ENCODE data around the gene SIDT2. TPM values are rescaled to one million over a fixed set of nuclear protein-coding genes. Genes with fewer than 3 reads are reported as not detected.
"Not testable (repeated sequence)": the region's sequence is repeated elsewhere in the genome, so short reads cannot be mapped to it uniquely, and the experiment has no call there.

SIDT2 gene
- polyA plus RNA-seq, 2 donors: 8.3 to 11.3 TPM

DNA sequence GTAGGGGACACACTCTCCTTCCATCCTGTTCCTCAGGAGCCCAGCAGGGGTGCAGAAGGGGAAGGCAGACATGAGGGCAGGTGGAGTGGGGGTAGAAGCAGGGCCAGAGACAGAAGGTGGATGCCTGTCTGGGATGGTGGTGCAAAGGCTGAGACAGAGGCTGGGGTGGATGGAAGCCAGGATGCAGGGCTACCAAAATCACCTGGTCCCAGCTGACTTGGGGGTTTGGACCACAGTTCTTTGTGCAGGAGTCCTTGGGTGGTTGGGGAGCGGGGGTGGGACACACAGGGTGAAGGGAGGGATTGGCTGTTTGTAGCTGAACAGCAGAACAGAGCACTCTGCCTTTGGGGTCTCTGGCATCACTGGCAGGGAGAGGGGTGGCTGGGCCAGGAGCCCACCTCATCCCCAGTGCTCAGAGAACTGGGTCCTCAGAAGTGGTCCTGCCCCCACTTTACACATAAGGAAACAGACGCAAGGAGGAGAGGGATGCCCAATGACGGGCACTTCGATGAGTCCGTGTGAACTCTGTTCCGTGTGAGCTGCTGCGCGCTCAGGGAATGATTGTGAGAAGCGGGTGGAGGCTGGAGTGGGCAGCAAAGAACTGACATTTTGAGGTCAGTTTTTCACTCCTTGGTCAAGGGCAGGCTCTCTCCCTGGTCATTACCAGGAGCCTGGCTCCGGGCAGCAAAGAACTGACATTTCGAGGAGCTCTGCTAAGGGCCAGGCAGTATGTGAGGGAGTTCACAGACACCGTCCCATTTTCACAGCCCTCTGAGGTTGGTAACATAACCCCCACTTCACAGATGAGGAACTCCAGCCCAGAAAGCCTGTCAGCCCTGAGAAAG is 22.5 kb downstream of the SIDT2 start:
- Histone ChIP-seq H3K4me3 (ENCODE audit: low read depth in 1 of 2, low read length in 2 of 2) (peak overlapping the region; percentile 44 to 49), H3K4me1 (ENCODE audit: control insufficient read depth in 2 of 2, insufficient read depth in 2 of 2, low read length in 1 of 2) (peaks cover 0 to 10% of the 10 kb centered on the region in 2 donors), H3K27me3 (ENCODE audit: control insufficient read depth in 1 of 2, insufficient read depth in 2 of 2, low read length in 2 of 2) (no peaks in the 10 kb centered on the region), H3K27ac (ENCODE audit: low read depth in 2 of 2, low read length in 1 of 2) (peak overlapping the region; percentile 61 to 86), H3K36me3 (ENCODE audit: control insufficient read depth in 2 of 2, insufficient read depth in 2 of 2, low read length in 1 of 2) (peaks cover 0 to 17% of the 10 kb centered on the region in 2 donors), H3K9me3 (ENCODE audit: control insufficient read depth in 2 of 2, insufficient read depth in 1 of 2, low read depth in 1 of 2, low read length in 1 of 2) (no peaks in the 10 kb centered on the region)
- WGBS, 2 donors: 69 to 83% methylated on average over 12 of the region's 12 CpGs

DNA sequence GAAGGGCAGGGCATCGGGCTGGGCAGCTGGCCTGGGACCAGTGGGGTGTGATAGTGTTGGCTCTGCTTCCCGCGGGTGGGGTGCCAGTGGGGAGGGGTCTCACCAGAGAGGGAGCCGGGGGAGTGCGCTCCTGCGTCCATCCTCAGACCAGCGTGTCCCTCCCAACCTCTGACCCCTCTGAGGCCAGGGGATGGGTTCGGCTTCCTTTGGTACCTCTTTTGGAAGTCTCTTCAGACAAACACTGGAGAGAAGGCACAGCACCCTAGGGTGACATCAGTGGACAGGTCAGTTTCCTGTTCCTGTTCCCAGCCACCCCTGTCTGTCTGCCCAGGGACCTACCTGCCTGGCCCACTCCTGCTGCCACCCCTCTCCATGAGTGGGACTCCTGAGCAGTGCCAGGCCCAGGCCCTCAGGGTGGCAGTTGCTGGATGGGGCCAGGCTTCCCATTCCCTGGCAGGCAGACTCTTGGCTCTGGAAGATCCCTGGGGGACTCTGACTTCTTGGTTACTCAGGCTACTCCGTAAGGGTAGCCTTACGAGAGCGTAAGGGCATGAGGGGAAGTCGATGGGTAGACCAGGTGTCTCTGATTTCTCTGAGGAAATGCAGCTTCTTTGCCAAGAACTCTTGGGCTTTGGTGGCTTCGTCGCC is 23.2 kb downstream of the SIDT2 start:
- Histone ChIP-seq H3K4me3 (ENCODE audit: low read depth in 1 of 2, low read length in 2 of 2) (peak overlapping the region; percentile 44 to 49), H3K27me3 (ENCODE audit: control insufficient read depth in 1 of 2, insufficient read depth in 2 of 2, low read length in 2 of 2) (no peaks in the 10 kb centered on the region), H3K4me1 (ENCODE audit: control insufficient read depth in 2 of 2, insufficient read depth in 2 of 2, low read length in 1 of 2) (peaks cover 0 to 12% of the 10 kb centered on the region in 2 donors), H3K36me3 (ENCODE audit: control insufficient read depth in 2 of 2, insufficient read depth in 2 of 2, low read length in 1 of 2) (peaks cover 0 to 17% of the 10 kb centered on the region in 2 donors), H3K9me3 (ENCODE audit: control insufficient read depth in 2 of 2, insufficient read depth in 1 of 2, low read depth in 1 of 2, low read length in 1 of 2) (no peaks in the 10 kb centered on the region), H3K27ac (ENCODE audit: low read depth in 2 of 2, low read length in 1 of 2) (peak overlapping the region; percentile 61 to 86)
- 57 to 62% methylated on average over 14 of the region's 14 CpGs for WGBS, 2 donors

DNA sequence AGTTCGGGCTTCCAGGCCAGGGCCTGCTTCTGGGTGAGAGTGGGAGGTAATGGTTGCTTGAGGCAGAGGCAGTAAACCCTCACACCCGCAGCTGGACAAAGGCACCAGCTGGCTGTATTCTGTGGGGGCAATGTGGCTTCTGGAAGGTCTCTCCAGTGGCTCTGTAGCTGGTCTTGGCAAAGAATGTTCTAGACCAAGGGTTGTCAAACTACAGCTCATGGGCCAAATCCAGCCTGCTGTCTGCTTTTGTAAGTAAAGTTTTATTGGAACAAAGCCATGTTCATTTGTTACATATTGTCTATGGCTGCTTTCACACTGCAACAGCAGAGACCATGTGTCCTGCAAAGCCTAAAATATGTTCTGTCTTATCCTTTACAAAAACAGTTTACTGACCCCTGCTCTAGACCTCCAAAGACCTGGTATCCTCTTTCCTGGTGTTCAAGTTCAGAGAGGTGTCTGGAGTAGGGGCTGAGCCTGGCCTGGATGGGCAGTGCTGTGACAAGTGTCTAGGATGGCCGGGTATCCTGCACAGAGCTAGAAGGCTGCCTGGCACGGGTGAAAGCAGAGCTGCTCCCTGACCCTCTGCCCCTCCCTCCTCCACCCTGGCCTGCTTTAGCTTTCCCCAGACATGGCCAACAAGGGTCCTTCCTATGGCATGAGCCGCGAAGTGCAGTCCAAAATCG is 24.0 kb downstream of the SIDT2 start:
- Histone ChIP-seq H3K9me3 (ENCODE audit: control insufficient read depth in 2 of 2, insufficient read depth in 1 of 2, low read depth in 1 of 2, low read length in 1 of 2) (no peaks in the 10 kb centered on the region), H3K27ac (ENCODE audit: low read depth in 2 of 2, low read length in 1 of 2) (peak overlapping the region; percentile 61 to 70), H3K4me3 (ENCODE audit: low read depth in 1 of 2, low read length in 2 of 2) (peak overlapping the region; percentile 44 to 49), H3K4me1 (ENCODE audit: control insufficient read depth in 2 of 2, insufficient read depth in 2 of 2, low read length in 1 of 2) (peaks cover 0 to 9% of the 10 kb centered on the region in 2 donors), H3K36me3 (ENCODE audit: control insufficient read depth in 2 of 2, insufficient read depth in 2 of 2, low read length in 1 of 2) (peaks cover 0 to 17% of the 10 kb centered on the region in 2 donors), H3K27me3 (ENCODE audit: control insufficient read depth in 1 of 2, insufficient read depth in 2 of 2, low read length in 2 of 2) (no peaks in the 10 kb centered on the region)
- WGBS, 2 donors: 73 to 75% methylated on average over 7 of the region's 7 CpGs

DNA sequence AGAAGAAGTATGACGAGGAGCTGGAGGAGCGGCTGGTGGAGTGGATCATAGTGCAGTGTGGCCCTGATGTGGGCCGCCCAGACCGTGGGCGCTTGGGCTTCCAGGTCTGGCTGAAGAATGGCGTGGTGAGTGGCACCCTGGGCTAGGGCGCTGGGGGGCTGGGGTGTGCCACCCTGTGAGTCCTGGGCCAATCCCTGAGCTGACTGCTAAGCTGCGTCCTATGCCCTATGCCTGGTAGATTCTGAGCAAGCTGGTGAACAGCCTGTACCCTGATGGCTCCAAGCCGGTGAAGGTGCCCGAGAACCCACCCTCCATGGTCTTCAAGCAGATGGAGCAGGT is 24.5 kb downstream of the SIDT2 start:
- peaks cover 0 to 4% of the 10 kb centered on the region in 2 donors for H3K4me1 ChIP-seq (ENCODE audit: control insufficient read depth in 2 of 2, insufficient read depth in 2 of 2, low read length in 1 of 2)
- H3K4me3 ChIP-seq (ENCODE audit: low read depth in 1 of 2, low read length in 2 of 2): peak overlapping the region; percentile 24 to 44
- no peaks in the 10 kb centered on the region for H3K9me3 ChIP-seq (ENCODE audit: control insufficient read depth in 2 of 2, insufficient read depth in 1 of 2, low read depth in 1 of 2, low read length in 1 of 2)
- 85 to 90% methylated on average over 10 of the region's 10 CpGs for WGBS, 2 donors
- peaks cover 0 to 17% of the 10 kb centered on the region in 2 donors for H3K36me3 ChIP-seq (ENCODE audit: control insufficient read depth in 2 of 2, insufficient read depth in 2 of 2, low read length in 1 of 2)
- peak overlapping the region; percentile 61 to 70 for H3K27ac ChIP-seq (ENCODE audit: low read depth in 2 of 2, low read length in 1 of 2)
- H3K27me3 ChIP-seq (ENCODE audit: control insufficient read depth in 1 of 2, insufficient read depth in 2 of 2, low read length in 2 of 2): no peaks in the 10 kb centered on the region

- peaks cover 0 to 2% of the 10 kb centered on the region in 2 donors for H3K4me1 ChIP-seq (ENCODE audit: control insufficient read depth in 2 of 2, insufficient read depth in 2 of 2, low read length in 1 of 2)
- 75 to 79% methylated on average over 17 of the region's 17 CpGs for WGBS, 2 donors
- no peak overlapping the region for H3K4me3 ChIP-seq (ENCODE audit: low read depth in 1 of 2, low read length in 2 of 2)
- no peaks in the 10 kb centered on the region for H3K9me3 ChIP-seq (ENCODE audit: control insufficient read depth in 2 of 2, insufficient read depth in 1 of 2, low read depth in 1 of 2, low read length in 1 of 2)
- peak overlapping the region; percentile 36 to 70 for H3K27ac ChIP-seq (ENCODE audit: low read depth in 2 of 2, low read length in 1 of 2)
- H3K27me3 ChIP-seq (ENCODE audit: control insufficient read depth in 1 of 2, insufficient read depth in 2 of 2, low read length in 2 of 2): no peaks in the 10 kb centered on the region
- H3K36me3 ChIP-seq (ENCODE audit: control insufficient read depth in 2 of 2, insufficient read depth in 2 of 2, low read length in 1 of 2): peaks cover 0 to 17% of the 10 kb centered on the region in 2 donors
Measured at GRCh38 chr11:117204283-117205080, 25.9 kb downstream of the SIDT2 start.

GRCh38 chr11:117205211-117205818 is 26.8 kb downstream of the SIDT2 start:
- Histone ChIP-seq H3K27ac (ENCODE audit: low read depth in 2 of 2, low read length in 1 of 2) (peak overlapping the region; percentile 20 to 59), H3K27me3 (ENCODE audit: control insufficient read depth in 1 of 2, insufficient read depth in 2 of 2, low read length in 2 of 2) (no peaks in the 10 kb centered on the region), H3K4me3 (ENCODE audit: low read depth in 1 of 2, low read length in 2 of 2) (no peak overlapping the region), H3K36me3 (ENCODE audit: control insufficient read depth in 2 of 2, insufficient read depth in 2 of 2, low read length in 1 of 2) (peaks cover 0 to 17% of the 10 kb centered on the region in 2 donors), H3K4me1 (ENCODE audit: control insufficient read depth in 2 of 2, insufficient read depth in 2 of 2, low read length in 1 of 2) (peaks cover 0 to 2% of the 10 kb centered on the region in 2 donors), H3K9me3 (ENCODE audit: control insufficient read depth in 2 of 2, insufficient read depth in 1 of 2, low read depth in 1 of 2, low read length in 1 of 2) (no peaks in the 10 kb centered on the region)
- 80 to 81% methylated on average over 11 of the region's 11 CpGs for WGBS, 2 donors

DNA sequence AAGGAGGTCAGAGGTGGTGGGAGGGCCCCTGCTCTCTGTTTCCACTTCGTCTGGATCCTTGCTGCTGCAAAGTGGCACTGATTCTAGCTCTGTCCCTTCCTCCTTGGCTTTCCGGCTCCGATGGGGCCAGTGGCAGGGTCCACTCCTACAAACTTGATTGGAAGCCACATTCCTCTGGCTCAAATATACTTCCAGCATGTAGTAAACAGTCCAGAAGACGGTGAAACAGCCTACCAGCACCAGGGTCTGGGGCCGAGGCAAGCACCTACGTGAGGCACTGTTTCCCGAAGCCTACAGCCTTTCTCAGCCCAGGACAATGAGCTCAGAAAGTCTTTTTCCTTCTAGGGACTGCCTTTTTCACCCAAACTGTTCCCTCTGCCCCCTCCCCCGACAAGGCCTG is 27.6 kb downstream of the SIDT2 start:
- H3K9me3 ChIP-seq (ENCODE audit: control insufficient read depth in 2 of 2, insufficient read depth in 1 of 2, low read depth in 1 of 2, low read length in 1 of 2); H3K4me3 ChIP-seq (ENCODE audit: low read depth in 1 of 2, low read length in 2 of 2); H3K4me1 ChIP-seq (ENCODE audit: control insufficient read depth in 2 of 2, insufficient read depth in 2 of 2, low read length in 1 of 2); H3K27ac ChIP-seq (ENCODE audit: low read depth in 2 of 2, low read length in 1 of 2); H3K27me3 ChIP-seq (ENCODE audit: control insufficient read depth in 1 of 2, insufficient read depth in 2 of 2, low read length in 2 of 2): not testable (repeated sequence)
- peaks cover 0 to 17% of the 10 kb centered on the region in 2 donors for H3K36me3 ChIP-seq (ENCODE audit: control insufficient read depth in 2 of 2, insufficient read depth in 2 of 2, low read length in 1 of 2)
- WGBS, 2 donors: 72 to 81% methylated on average over 7 to 8 of the region's 8 CpGs

DNA sequence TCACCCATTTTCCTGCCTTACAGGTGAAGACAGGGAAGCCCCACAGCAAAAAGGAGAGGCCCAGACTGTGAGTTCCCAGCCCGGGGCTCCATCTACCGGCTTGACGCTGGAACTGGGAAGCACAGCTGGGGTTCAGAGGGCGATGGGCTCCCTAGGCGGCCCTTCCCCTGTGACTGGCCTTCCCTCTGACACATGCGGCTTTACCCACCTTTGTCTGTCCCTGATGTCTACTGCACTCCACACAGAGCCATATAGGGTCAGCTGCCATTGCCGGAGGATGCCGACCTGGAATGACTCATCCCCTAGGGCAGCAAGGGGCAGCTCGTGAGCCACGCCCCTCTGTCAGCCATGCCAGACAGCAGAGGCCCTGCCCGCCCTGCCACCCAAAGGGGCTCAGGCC is 28.3 kb downstream of the SIDT2 start:
- H3K36me3 ChIP-seq (ENCODE audit: control insufficient read depth in 2 of 2, insufficient read depth in 2 of 2, low read length in 1 of 2): peaks cover 0 to 17% of the 10 kb centered on the region in 2 donors
- H3K4me3 ChIP-seq (ENCODE audit: low read depth in 1 of 2, low read length in 2 of 2); H3K4me1 ChIP-seq (ENCODE audit: control insufficient read depth in 2 of 2, insufficient read depth in 2 of 2, low read length in 1 of 2); H3K9me3 ChIP-seq (ENCODE audit: control insufficient read depth in 2 of 2, insufficient read depth in 1 of 2, low read depth in 1 of 2, low read length in 1 of 2); H3K27me3 ChIP-seq (ENCODE audit: control insufficient read depth in 1 of 2, insufficient read depth in 2 of 2, low read length in 2 of 2); H3K27ac ChIP-seq (ENCODE audit: low read depth in 2 of 2, low read length in 1 of 2): not testable (repeated sequence)
- WGBS, 2 donors: 72 to 84% methylated on average over 5 to 6 of the region's 11 CpGs

DNA sequence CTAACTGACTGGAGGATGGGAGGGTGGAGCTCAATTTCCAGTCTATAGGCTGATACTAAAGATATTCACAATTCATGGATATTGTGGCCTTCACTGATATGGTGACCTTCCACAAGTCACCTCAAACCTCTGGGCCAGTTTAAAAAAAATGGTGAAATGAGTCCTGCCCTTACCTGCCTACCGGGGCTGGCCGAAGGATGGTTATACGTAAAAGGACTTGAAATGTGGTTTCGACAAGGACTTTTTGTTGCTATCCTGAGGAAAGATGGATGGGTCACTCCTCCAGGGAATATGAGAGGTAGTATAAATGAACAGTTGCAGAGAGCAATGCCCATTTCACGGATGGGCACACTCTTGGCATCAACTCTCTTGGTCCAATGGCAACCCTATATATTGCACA is 28.9 kb downstream of the SIDT2 start:
- H3K9me3 ChIP-seq (ENCODE audit: control insufficient read depth in 2 of 2, insufficient read depth in 1 of 2, low read depth in 1 of 2, low read length in 1 of 2); H3K4me1 ChIP-seq (ENCODE audit: control insufficient read depth in 2 of 2, insufficient read depth in 2 of 2, low read length in 1 of 2); H3K27ac ChIP-seq (ENCODE audit: low read depth in 2 of 2, low read length in 1 of 2); H3K27me3 ChIP-seq (ENCODE audit: control insufficient read depth in 1 of 2, insufficient read depth in 2 of 2, low read length in 2 of 2); H3K4me3 ChIP-seq (ENCODE audit: low read depth in 1 of 2, low read length in 2 of 2): not testable (repeated sequence)
- peaks cover 0 to 15% of the 10 kb centered on the region in 2 donors for H3K36me3 ChIP-seq (ENCODE audit: control insufficient read depth in 2 of 2, insufficient read depth in 2 of 2, low read length in 1 of 2)
- WGBS, 2 donors: 88 to 93% methylated on average over 5 of the region's 5 CpGs

Data from esophagus (tissue), 2 donors.